ENCODE results near the gene ISG20L2.
A peak's percentile ranks its signal among the peaks of the same experiment; 100 is the strongest.

Gene ISG20L2

GRCh38 chr1:156742017-156742416 is 13.5 kb upstream of the ISG20L2 start:
- Histone ChIP-seq H3K36me3 (peaks cover 71% of the 10 kb centered on the region), H4K20me1 (peaks cover 53% of the 10 kb centered on the region), H3K4me3 (no peak overlapping the region), H3K4me2 (peak overlapping the region; percentile 80), H3K9me3 (no peaks in the 10 kb centered on the region), H3K9ac (no peak overlapping the region), H3K27ac (peak overlapping the region; percentile 1; the same call in 1 of the 2 replicates), H3K27me3 (no peaks in the 10 kb centered on the region), H3K4me1 (peaks cover 66% of the 10 kb centered on the region)
- no peak for TF ChIP-seq Cebpa-rat (IDR thresholded peaks at IDR 0.05)

GRCh38 chr1:156741481-156741983 is 13.0 kb upstream of the ISG20L2 start:
- Histone ChIP-seq H3K36me3 (peaks cover 76% of the 10 kb centered on the region), H3K9me3 (no peaks in the 10 kb centered on the region), H3K9ac (peak overlapping the region; percentile 35; the same call in 1 of the 2 replicates), H3K27me3 (no peaks in the 10 kb centered on the region), H3K4me2 (peak overlapping the region; percentile 80), H3K27ac (peak overlapping the region; percentile 49; the same call in 1 of the 2 replicates), H3K4me1 (peaks cover 61% of the 10 kb centered on the region), H4K20me1 (peaks cover 49% of the 10 kb centered on the region), H3K4me3 (peak overlapping the region; percentile 80)
- TF ChIP-seq Cebpa-rat (IDR thresholded peaks at IDR 0.05): no peak

- TF ChIP-seq Cebpa-rat (IDR thresholded peaks at IDR 0.05): no peak
- Histone ChIP-seq H3K4me3 (peak within 1 kb of the TSS; percentile 80), H4K20me1 (peaks cover 42% of the 10 kb centered on the region), H3K4me1 (peaks cover 55% of the 10 kb centered on the region), H3K27me3 (no peaks in the 10 kb centered on the region), H3K4me2 (peak within 1 kb of the TSS; percentile 93), H3K36me3 (peaks cover 78% of the 10 kb centered on the region), H3K9me3 (no peaks in the 10 kb centered on the region), H3K9ac (peak within 1 kb of the TSS; percentile 85), H3K27ac (peak within 1 kb of the TSS; percentile 82)
Observed at GRCh38 chr1:156740741-156741480, 12.3 kb upstream of the ISG20L2 start, which contains the start of gene MRPL24. TSS of gene MRPL24 (minus strand) at chr1:156741088. CDS start at chr1:156738704, 2,384 bp downstream.

- Histone ChIP-seq H3K27me3 (no peaks in the 10 kb centered on the region), H3K9me3 (no peaks in the 10 kb centered on the region), H3K9ac (peak overlapping the region; percentile 85), H3K4me2 (peak overlapping the region; percentile 93), H3K27ac (peak overlapping the region; percentile 82), H3K4me3 (peak overlapping the region; percentile 80), H4K20me1 (peaks cover 36% of the 10 kb centered on the region), H3K4me1 (peaks cover 49% of the 10 kb centered on the region), H3K36me3 (peaks cover 77% of the 10 kb centered on the region)
- TF ChIP-seq Cebpa-rat (IDR thresholded peaks at IDR 0.05): no peak
Observed at GRCh38 chr1:156740237-156740740, 11.7 kb upstream of the ISG20L2 start.

- Histone ChIP-seq H3K4me3 (no peak overlapping the region), H3K4me2 (no peak overlapping the region), H3K4me1 (peaks cover 39% of the 10 kb centered on the region), H3K9me3 (no peaks in the 10 kb centered on the region), H3K9ac (no peak overlapping the region), H4K20me1 (peaks cover 24% of the 10 kb centered on the region), H3K27me3 (no peaks in the 10 kb centered on the region), H3K27ac (no peak overlapping the region), H3K36me3 (peaks cover 78% of the 10 kb centered on the region)
- TF ChIP-seq Cebpa-rat (IDR thresholded peaks at IDR 0.05): no peak
Observed at GRCh38 chr1:156738916-156739315, 10.3 kb upstream of the ISG20L2 start.

- Histone ChIP-seq H3K4me1 (peaks cover 34% of the 10 kb centered on the region), H3K9ac (no peak overlapping the region), H3K4me3 (no peak overlapping the region), H3K36me3 (peaks cover 78% of the 10 kb centered on the region), H3K9me3 (no peaks in the 10 kb centered on the region), H4K20me1 (peaks cover 19% of the 10 kb centered on the region), H3K27me3 (no peaks in the 10 kb centered on the region), H3K27ac (no peak overlapping the region), H3K4me2 (no peak overlapping the region)
- no peak for TF ChIP-seq Cebpa-rat (IDR thresholded peaks at IDR 0.05)
Observed at GRCh38 chr1:156738407-156738806, 9.8 kb upstream of the ISG20L2 start.

GRCh38 chr1:156733989-156734584 is 5.5 kb upstream of the ISG20L2 start:
- Histone ChIP-seq H3K9ac (no peak overlapping the region), H3K4me3 (no peak overlapping the region), H4K20me1 (no peaks in the 10 kb centered on the region), H3K4me2 (no peak overlapping the region), H3K36me3 (peaks cover 71% of the 10 kb centered on the region), H3K27me3 (no peaks in the 10 kb centered on the region), H3K4me1 (peaks cover 8% of the 10 kb centered on the region), H3K27ac (no peak overlapping the region), H3K9me3 (no peaks in the 10 kb centered on the region)
- TF ChIP-seq Cebpa-rat (IDR thresholded peaks at IDR 0.05): no peak

- no peaks in the 10 kb centered on the region for H3K9me3 ChIP-seq
- H3K36me3 ChIP-seq: peaks cover 38% of the 10 kb centered on the region
- H3K4me2 ChIP-seq: peak within 1 kb of the TSS; percentile 99
- peak within 1 kb of the TSS; percentile 91 for H3K9ac ChIP-seq
- no peak for TF ChIP-seq Cebpa-rat (IDR thresholded peaks at IDR 0.05)
- H3K27ac ChIP-seq: peak within 1 kb of the TSS; percentile 79
- H3K4me1 ChIP-seq: peaks cover 44% of the 10 kb centered on the region
- H3K4me3 ChIP-seq: peak within 1 kb of the TSS; percentile 87
- no peaks in the 10 kb centered on the region for H3K27me3 ChIP-seq
- peaks cover 48% of the 10 kb centered on the region for H4K20me1 ChIP-seq
Observed at GRCh38 chr1:156727926-156728598, 504 bp downstream of the ISG20L2 start, which contains the start of gene METTL25B. TSS of gene METTL25B (plus strand) at chr1:156728469. CDS start at chr1:156729105, 636 bp downstream.

- Histone ChIP-seq H3K27me3 (no peaks in the 10 kb centered on the region), H3K4me3 (peak overlapping the region; percentile 87), H4K20me1 (peaks cover 53% of the 10 kb centered on the region), H3K9ac (peak overlapping the region; percentile 91), H3K36me3 (peaks cover 38% of the 10 kb centered on the region), H3K9me3 (no peaks in the 10 kb centered on the region), H3K27ac (peak overlapping the region; percentile 79), H3K4me2 (peak overlapping the region; percentile 99), H3K4me1 (peaks cover 44% of the 10 kb centered on the region)
- no peak for TF ChIP-seq Cebpa-rat (IDR thresholded peaks at IDR 0.05)
Observed at GRCh38 chr1:156727492-156727891, 1.1 kb downstream of the ISG20L2 start.
